LNCaP clone FGC (cell line): ENCODE measurements around the gene CTDSP1.

ENCODE experiments used
- DNase-seq: peaks from one replicate; pipeline ENCODE4 v3.0.0-alpha.2; 2011; ENCODE audit warnings: low read depth
- H3K4me3 ChIP-seq: 2 replicates; pipeline ENCODE4 v1.5.1; 2011; ENCODE audit warnings: mild to moderate bottlenecking, low read depth, low read length, control low read depth
- TF ChIP-seq, protein P1 (sequence below): IDR thresholded peaks from 2 replicates; pipeline ENCODE4 v1.5.1; 2012; ENCODE audit warnings: mild to moderate bottlenecking; ENCODE audit not compliant: control insufficient read depth, insufficient read depth; ENCODE audit errors: extremely low read depth

Gene CTDSP1

DNA sequence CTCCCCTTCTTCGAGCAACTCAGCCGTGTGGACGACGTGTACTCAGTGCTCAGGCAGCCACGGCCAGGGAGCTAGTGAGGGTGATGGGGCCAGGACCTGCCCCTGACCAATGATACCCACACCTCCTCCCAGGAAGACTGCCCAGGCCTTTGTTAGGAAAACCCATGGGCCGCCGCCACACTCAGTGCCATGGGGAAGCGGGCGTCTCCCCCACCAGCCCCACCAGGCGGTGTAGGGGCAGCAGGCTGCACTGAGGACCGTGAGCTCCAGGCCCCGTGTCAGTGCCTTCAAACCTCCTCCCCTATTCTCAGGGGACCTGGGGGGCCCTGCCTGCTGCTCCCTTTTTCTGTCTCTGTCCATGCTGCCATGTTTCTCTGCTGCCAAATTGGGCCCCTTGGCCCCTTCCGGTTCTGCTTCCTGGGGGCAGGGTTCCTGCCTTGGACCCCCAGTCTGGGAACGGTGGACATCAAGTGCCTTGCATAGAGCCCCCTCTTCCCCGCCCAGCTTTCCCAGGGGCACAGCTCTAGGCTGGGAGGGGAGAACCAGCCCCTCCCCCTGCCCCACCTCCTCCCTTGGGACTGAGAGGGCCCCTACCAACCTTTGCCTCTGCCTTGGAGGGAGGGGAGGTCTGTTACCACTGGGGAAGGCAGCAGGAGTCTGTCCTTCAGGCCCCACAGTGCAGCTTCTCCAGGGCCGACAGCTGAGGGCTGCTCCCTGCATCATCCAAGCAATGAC, 4.8 kb downstream of the CTDSP1 start:
- no peak for DNase-seq
- TF ChIP-seq, protein P1, sequence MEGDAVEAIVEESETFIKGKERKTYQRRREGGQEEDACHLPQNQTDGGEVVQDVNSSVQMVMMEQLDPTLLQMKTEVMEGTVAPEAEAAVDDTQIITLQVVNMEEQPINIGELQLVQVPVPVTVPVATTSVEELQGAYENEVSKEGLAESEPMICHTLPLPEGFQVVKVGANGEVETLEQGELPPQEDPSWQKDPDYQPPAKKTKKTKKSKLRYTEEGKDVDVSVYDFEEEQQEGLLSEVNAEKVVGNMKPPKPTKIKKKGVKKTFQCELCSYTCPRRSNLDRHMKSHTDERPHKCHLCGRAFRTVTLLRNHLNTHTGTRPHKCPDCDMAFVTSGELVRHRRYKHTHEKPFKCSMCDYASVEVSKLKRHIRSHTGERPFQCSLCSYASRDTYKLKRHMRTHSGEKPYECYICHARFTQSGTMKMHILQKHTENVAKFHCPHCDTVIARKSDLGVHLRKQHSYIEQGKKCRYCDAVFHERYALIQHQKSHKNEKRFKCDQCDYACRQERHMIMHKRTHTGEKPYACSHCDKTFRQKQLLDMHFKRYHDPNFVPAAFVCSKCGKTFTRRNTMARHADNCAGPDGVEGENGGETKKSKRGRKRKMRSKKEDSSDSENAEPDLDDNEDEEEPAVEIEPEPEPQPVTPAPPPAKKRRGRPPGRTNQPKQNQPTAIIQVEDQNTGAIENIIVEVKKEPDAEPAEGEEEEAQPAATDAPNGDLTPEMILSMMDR: no peak
- H3K4me3 ChIP-seq: no peak overlapping the region

DNA sequence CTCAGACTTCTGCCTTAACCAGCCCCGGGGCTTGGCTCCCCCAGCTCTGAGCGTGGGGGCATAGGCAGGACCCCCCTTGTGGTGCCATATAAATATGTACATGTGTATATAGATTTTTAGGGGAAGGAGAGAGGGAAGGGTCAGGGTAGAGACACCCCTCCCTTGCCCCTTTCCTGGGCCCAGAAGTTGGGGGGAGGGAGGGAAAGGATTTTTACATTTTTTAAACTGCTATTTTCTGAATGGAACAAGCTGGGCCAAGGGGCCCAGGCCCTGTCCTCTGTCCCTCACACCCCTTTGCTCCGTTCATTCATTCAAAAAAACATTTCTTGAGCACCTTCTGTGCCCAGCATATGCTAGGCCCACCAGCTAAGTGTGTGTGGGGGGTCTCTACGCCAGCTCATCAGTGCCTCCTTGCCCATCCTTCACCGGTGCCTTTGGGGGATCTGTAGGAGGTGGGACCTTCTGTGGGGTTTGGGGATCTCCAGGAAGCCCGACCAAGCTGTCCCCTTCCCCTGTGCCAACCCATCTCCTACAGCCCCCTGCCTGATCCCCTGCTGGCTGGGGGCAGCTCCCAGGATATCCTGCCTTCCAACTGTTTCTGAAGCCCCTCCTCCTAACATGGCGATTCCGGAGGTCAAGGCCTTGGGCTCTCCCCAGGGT, 5.5 kb downstream of the CTDSP1 start:
- TF ChIP-seq, protein P1: no peak
- H3K4me3 ChIP-seq: no peak overlapping the region
- DNase-seq: no peak

DNA sequence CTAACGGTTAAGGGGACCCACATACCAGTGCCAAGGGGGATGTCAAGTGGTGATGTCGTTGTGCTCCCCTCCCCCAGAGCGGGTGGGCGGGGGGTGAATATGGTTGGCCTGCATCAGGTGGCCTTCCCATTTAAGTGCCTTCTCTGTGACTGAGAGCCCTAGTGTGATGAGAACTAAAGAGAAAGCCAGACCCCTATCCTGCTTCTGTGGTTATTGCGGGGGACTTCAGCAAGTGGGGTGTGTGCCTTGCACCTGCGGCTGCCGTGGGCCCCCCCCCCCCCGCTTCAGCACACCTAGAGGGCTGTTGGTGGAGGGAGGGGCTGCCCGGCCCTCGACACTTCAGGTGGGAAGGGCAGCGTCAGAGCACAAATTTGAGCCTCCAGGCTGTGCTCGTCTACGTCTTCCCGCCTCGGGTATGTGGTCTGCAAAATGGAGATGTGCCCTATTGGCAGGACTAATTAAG, 6.1 kb downstream of the CTDSP1 start:
- no peak for DNase-seq
- H3K4me3 ChIP-seq: peak overlapping the region; percentile 40
- TF ChIP-seq, protein P1: no peak

DNA sequence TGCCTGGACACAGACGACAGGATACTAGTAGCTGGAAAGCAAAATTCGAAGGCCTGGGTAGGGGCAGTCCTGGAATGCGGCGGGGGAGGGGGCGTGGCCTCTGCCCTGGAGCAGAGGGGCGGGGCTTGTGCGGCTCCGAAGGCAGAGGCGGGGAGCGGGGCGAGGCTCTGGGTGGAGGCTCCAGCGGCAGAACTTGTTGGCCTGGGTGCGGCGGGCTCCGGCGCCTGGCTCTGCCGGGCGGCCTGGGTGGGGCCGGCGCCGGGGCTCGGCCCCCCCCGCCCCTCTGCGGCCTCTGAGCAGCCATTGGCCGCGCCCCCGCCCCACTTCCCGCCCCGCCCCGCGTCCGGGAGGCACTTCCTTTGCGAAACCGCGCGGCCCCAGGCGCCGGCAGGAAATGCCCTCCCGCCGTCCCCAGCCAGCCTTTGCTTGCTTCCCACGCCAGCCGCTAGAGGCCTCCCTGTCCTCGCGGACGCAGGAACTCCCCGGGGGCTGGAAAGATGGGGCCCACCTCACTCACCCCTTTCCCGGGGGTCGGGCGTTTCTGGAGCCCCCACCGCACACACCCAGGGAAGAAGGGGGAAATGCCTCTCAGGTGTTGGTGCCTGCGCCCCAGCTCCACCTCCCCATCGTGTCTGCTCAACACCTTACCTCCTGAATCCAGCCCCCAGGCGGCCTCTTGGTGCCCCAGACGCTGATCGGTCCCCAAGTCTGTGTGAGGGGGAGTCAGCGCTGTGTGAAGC, 6.7 kb downstream of the CTDSP1 start:
- peak; percentile 66 for DNase-seq
- TF ChIP-seq, protein P1: peak; percentile 92
- peak overlapping the region; percentile 47 for H3K4me3 ChIP-seq

DNA sequence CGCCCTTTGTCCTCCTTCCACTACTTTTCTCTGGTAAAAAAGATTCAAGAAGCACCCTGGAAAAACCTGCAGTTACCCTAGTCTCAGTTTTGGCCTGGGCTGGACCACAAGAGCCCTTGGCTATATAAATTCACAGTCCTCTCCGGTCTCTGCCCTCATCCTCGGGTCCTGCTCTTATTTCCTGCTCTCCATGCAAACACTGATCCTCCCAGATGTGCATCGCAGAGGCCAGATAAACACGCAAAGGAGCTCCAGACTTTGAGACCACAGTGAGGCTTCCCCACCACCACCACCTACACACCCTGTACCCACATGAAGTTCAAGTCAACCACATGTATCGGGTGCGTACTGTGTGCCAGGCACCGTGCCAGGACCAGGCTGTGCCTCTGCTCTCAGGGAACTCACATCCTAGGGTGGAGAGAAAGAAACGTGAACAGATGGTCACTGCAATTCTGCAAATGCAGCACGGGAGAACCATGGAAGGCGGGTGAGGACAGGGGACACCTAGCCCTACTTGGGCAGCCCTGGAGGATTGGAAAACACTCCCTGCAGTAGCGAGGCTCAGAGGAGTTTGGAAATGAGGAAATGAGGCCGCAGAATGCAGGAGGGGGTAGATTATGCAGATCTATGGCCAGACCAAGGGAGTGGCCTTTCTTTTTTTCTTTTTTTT, 7.4 kb downstream of the CTDSP1 start:
- peak overlapping the region; percentile 47 for H3K4me3 ChIP-seq
- DNase-seq: no peak
- TF ChIP-seq, protein P1: no peak

DNA sequence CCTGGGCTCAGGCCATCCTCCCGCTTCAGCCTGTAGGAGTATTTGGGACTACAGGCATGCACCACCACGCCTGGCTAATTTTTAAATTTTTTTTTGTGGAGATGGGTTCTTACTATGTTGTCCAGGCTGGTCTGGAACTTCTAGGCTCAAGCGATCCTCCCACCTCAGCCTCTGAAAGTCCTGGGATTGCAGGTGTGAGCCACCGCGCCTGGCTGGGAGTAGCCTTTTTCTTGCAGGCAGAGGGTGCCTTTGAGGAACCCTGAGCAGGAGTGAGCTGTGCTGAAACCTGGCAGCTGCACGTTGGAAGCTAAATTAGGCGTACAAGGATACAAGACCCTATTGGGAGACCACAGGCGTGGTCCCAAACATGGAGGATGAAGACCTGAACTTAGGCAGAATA, 8.0 kb downstream of the CTDSP1 start:
- TF ChIP-seq, protein P1: no peak
- DNase-seq: no peak
- no peak overlapping the region for H3K4me3 ChIP-seq
